ENCODE data around the gene CDKAL1.

- TF ChIP-seq KDM1A (IDR thresholded peaks at IDR 0.05; ENCODE audit: low read depth) (no peak), EP300 (IDR thresholded peaks at IDR 0.05) (no peak), BHLHE40 (IDR thresholded peaks at IDR 0.05; ENCODE audit: low read depth, low read length) (no peak), REST (IDR thresholded peaks at IDR 0.05) (no peak), JUN (IDR thresholded peaks at IDR 0.05) (no peak), POLR2A (IDR thresholded peaks at IDR 0.05; ENCODE audit: low read length) (no peak), JUNB (IDR thresholded peaks at IDR 0.05) (no peak), CEBPB (IDR thresholded peaks at IDR 0.05) (no peak), CBX2 (IDR thresholded peaks at IDR 0.05; ENCODE audit: borderline replicate concordance, low read depth) (no peak), MYC (IDR thresholded peaks at IDR 0.05; ENCODE audit: borderline replicate concordance, low read length) (no peak), PHF8 (IDR thresholded peaks at IDR 0.05; ENCODE audit: borderline replicate concordance, low read depth) (no peak)
- TF ChIP-seq, protein P1, sequence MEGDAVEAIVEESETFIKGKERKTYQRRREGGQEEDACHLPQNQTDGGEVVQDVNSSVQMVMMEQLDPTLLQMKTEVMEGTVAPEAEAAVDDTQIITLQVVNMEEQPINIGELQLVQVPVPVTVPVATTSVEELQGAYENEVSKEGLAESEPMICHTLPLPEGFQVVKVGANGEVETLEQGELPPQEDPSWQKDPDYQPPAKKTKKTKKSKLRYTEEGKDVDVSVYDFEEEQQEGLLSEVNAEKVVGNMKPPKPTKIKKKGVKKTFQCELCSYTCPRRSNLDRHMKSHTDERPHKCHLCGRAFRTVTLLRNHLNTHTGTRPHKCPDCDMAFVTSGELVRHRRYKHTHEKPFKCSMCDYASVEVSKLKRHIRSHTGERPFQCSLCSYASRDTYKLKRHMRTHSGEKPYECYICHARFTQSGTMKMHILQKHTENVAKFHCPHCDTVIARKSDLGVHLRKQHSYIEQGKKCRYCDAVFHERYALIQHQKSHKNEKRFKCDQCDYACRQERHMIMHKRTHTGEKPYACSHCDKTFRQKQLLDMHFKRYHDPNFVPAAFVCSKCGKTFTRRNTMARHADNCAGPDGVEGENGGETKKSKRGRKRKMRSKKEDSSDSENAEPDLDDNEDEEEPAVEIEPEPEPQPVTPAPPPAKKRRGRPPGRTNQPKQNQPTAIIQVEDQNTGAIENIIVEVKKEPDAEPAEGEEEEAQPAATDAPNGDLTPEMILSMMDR (IDR thresholded peaks at IDR 0.05) = no peak
- TF ChIP-seq, protein P2, sequence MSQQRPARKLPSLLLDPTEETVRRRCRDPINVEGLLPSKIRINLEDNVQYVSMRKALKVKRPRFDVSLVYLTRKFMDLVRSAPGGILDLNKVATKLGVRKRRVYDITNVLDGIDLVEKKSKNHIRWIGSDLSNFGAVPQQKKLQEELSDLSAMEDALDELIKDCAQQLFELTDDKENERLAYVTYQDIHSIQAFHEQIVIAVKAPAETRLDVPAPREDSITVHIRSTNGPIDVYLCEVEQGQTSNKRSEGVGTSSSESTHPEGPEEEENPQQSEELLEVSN (IDR thresholded peaks at IDR 0.05; ENCODE audit: borderline replicate concordance, low read depth) = no peak
- TF ChIP-seq, protein P3, sequence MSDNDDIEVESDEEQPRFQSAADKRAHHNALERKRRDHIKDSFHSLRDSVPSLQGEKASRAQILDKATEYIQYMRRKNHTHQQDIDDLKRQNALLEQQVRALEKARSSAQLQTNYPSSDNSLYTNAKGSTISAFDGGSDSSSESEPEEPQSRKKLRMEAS (IDR thresholded peaks at IDR 0.05) = no peak
These were observed 121.1 kb downstream of the CDKAL1 start for GRCh38 chr6:20655317-20655716.
